SU-DHL-6 (cell line): ENCODE results near the gene ZC3H18.

Experiments used
- H2AFZ ChIP-seq: fragments of 200-600 bp; sonication (generic); 2 replicates; pipeline ENCODE4 v1.6.1; 2014; ENCODE audit warnings: low read depth, mild to moderate bottlenecking, moderate library complexity, mixed read lengths, antibody characterized with exemption, low read length; ENCODE audit not compliant: severe bottlenecking
- H3F3A ChIP-seq: fragments of 200-600 bp; shearing (Covaris generic); 2 replicates; pipeline ENCODE4 v1.6.0; 2016; ENCODE audit warnings: antibody characterized with exemption, mild to moderate bottlenecking; ENCODE audit not compliant: insufficient read depth
- H3K27ac ChIP-seq: fragments of 200-600 bp; sonication (generic); 2 replicates; pipeline ENCODE4 v1.5.1; 2016; ENCODE audit warnings: low read depth, mild to moderate bottlenecking, low read length, moderate library complexity, mixed read lengths
- H3K27me3 ChIP-seq: fragments of 200-600 bp; sonication (generic), shearing (Covaris generic); 2 replicates; pipeline ENCODE4 v1.6.0; 2014; ENCODE audit warnings: mild to moderate bottlenecking, low read length
- H3K36me3 ChIP-seq: fragments of 200-600 bp; sonication (generic); 2 replicates; pipeline ENCODE4 v1.6.1; 2014; ENCODE audit warnings: mild to moderate bottlenecking, low read length, mixed read lengths
- H3K4me2 ChIP-seq: fragments of 300-600, 200-600 bp; shearing (Covaris generic), sonication (generic); 2 replicates; pipeline ENCODE4 v1.6.0; 2014; ENCODE audit warnings: low read length, low read depth, mild to moderate bottlenecking; ENCODE audit not compliant: poor library complexity, severe bottlenecking
- H3K4me3 ChIP-seq: fragments of 200-600 bp; sonication (generic); 2 replicates; pipeline ENCODE4 v1.5.1; 2014; ENCODE audit warnings: antibody characterized with exemption, low read length, mild to moderate bottlenecking, mixed read lengths; ENCODE audit not compliant: insufficient read depth, poor library complexity, severe bottlenecking
- H3K79me2 ChIP-seq: fragments of 200-600 bp; sonication (generic); 2 replicates; pipeline ENCODE4 v1.6.1; 2014; ENCODE audit warnings: mild to moderate bottlenecking, low read length, moderate library complexity; ENCODE audit not compliant: insufficient read depth
- H3K9ac ChIP-seq: fragments of 200-600 bp; sonication (generic); 2 replicates; pipeline ENCODE4 v1.7.0; 2014; ENCODE audit warnings: mild to moderate bottlenecking, low read length
- H3K9me2 ChIP-seq: fragments of 200-600 bp; sonication (generic); replicated peaks from 2 replicates; pipeline ENCODE4 v1.6.1; 2014; ENCODE audit warnings: low read length; ENCODE audit not compliant: insufficient read depth
- H3K9me3 ChIP-seq: fragments of 200-600 bp; sonication (generic); 2 replicates; pipeline ENCODE4 v1.6.1; 2014; ENCODE audit warnings: low read length, mixed read lengths; ENCODE audit not compliant: insufficient read depth
- H4K20me1 ChIP-seq: fragments of 200-600 bp; sonication (generic); 2 replicates; pipeline ENCODE4 v1.6.1; 2014; ENCODE audit warnings: low read depth, mild to moderate bottlenecking, antibody characterized with exemption, low read length, moderate library complexity, mixed read lengths
- CTCF ChIP-seq: fragments of 200-600 bp; sonication (generic); IDR thresholded peaks from one replicate; pipeline ENCODE4 v1.5.1; 2017; ENCODE audit warnings: antibody characterized with exemption, mild to moderate bottlenecking, low read length, moderate library complexity; ENCODE audit not compliant: insufficient read depth, poor library complexity, severe bottlenecking
- EZH2phosphoT487 ChIP-seq: fragments of 200-600 bp; sonication (generic), shearing (Covaris generic); conservative IDR thresholded peaks from 2 replicates; pipeline ENCODE4 v1.6.1; 2018; ENCODE audit warnings: mild to moderate bottlenecking, antibody characterized with exemption, low read length, moderate library complexity, mixed read lengths

The ZC3H18 gene

GRCh38 chr16:88535191-88535856 is 34.9 kb upstream of the ZC3H18 start:
- no peak overlapping the region for H3K27ac ChIP-seq
- no peaks in the 10 kb centered on the region for H3K79me2 ChIP-seq
- H2AFZ ChIP-seq: no peak overlapping the region
- no peaks in the 10 kb centered on the region for H4K20me1 ChIP-seq
- no peaks in the 10 kb centered on the region for H3K9me2 ChIP-seq
- no peaks in the 10 kb centered on the region for H3K9me3 ChIP-seq
- TF ChIP-seq EZH2phosphoT487 (no peak), CTCF (no peak)
- no peak overlapping the region for H3K4me2 ChIP-seq
- H3K27me3 ChIP-seq: no peaks in the 10 kb centered on the region
- no peaks in the 10 kb centered on the region for H3F3A ChIP-seq
- no peak overlapping the region for H3K4me3 ChIP-seq
- H3K36me3 ChIP-seq: no peaks in the 10 kb centered on the region
- H3K9ac ChIP-seq: no peak overlapping the region

DNA sequence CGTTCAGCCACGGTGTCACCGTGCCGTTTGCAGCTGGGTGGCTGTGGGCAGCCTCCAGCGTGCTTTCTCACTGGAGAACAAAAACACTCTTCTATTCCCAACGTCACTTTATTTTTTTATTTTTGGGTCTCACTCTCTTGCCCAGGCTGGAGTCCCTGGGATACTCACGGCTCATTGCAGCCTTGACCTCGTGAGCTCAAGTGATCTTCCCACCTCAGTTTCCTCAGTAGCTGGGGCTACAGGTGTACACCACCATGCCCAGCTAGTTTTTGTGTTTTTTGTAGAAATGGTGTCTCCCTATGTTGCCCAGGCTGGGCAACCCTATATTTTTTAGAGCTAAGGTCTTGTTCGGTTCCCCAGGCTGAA is 34.4 kb upstream of the ZC3H18 start:
- H3K27me3 ChIP-seq: no peaks in the 10 kb centered on the region
- TF ChIP-seq EZH2phosphoT487: no peak
- no peak for TF ChIP-seq CTCF
- no peak overlapping the region for H3K4me2 ChIP-seq
- no peaks in the 10 kb centered on the region for H3K9me3 ChIP-seq
- no peaks in the 10 kb centered on the region for H4K20me1 ChIP-seq
- H3K36me3 ChIP-seq: no peaks in the 10 kb centered on the region
- no peak overlapping the region for H3K27ac ChIP-seq
- no peak overlapping the region for H2AFZ ChIP-seq
- H3K4me3 ChIP-seq: no peak overlapping the region
- H3K79me2 ChIP-seq: no peaks in the 10 kb centered on the region
- no peak overlapping the region for H3K9ac ChIP-seq
- H3F3A ChIP-seq: no peaks in the 10 kb centered on the region
- no peaks in the 10 kb centered on the region for H3K9me2 ChIP-seq

GRCh38 chr16:88536510-88536909 is 33.7 kb upstream of the ZC3H18 start:
- no peaks in the 10 kb centered on the region for H3K9me3 ChIP-seq
- H3K4me2 ChIP-seq: no peak overlapping the region
- no peak overlapping the region for H3K27ac ChIP-seq
- no peaks in the 10 kb centered on the region for H3K36me3 ChIP-seq
- no peak overlapping the region for H3K4me3 ChIP-seq
- H3K27me3 ChIP-seq: no peaks in the 10 kb centered on the region
- no peak overlapping the region for H3K9ac ChIP-seq
- H3K79me2 ChIP-seq: no peaks in the 10 kb centered on the region
- H4K20me1 ChIP-seq: no peaks in the 10 kb centered on the region
- TF ChIP-seq EZH2phosphoT487 (no peak), CTCF (no peak)
- H3F3A ChIP-seq: no peaks in the 10 kb centered on the region
- H2AFZ ChIP-seq: no peak overlapping the region
- H3K9me2 ChIP-seq: no peaks in the 10 kb centered on the region
